Measurements from ENCODE around the gene CFAP46.
"Not testable (repeated sequence)": the region's sequence is repeated elsewhere in the genome, so short reads cannot be mapped to it uniquely, and the experiment has no call there.

The CFAP46 gene

DNA sequence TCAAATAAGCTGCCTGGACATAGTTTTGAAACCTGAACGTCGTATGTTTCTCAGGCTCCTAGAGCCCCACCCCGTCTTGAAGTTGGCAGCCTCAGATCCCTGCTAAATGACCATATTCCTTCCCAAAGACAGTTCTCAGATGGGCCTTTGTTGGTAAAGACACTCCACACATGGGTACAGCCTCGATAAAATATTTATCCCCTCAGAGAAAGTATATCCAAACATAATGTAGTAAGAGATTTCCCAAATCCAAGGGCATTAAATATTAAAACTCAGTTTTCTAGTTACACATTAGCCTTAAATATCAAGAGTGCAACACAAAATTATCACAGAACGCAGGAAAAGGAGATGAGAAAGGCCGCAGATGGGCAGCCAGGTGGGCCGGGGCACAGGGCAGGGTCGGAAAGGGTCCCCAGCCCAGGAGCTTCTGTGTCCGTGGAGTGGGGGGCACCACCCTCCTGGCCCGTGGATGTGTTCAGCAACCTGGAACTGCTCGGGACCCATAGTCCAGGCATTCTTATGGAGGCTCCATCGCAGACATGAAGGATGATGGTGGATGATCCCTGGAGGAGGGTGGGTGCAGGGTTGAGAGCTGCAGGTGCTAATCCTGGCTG lies 1.5 kb upstream of the CFAP46 start:
- no peak for FAIRE-seq

DNA sequence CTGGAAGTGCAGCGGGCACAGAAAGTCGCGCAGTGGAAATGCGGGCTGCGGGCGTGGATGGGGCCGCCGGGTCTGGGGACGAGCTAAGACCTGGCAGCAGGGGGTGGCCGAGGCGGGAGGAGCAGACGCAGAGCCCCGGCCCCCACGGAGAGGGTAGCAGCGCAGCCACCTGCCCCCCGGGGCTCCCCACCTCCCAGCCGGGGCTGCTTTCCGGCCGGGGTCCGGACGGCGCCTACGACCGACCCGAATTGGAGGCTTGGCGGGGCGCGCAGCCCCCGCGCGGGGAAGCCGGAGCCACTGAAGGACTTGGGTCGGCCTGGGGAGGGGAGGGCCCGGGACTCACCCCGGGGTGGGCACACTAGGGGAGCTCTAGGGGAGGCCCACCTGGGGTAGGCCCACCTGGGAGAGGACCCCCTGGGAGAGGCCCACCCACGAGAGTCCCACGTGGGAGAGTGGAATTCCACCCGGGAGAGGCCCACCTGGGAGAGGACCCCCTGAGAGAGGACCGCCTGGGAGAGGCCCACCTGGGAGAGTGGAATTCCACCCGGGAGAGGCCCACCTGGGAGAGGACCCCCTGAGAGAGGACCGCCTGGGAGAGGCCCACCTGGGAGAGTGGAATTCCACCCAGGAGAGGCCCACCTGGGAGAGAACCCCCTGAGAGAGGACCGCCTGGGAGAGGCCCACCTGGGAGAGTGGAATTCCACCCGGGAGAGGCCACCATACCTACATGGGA lies 854 bp upstream of the CFAP46 start:
- no peak for FAIRE-seq

DNA sequence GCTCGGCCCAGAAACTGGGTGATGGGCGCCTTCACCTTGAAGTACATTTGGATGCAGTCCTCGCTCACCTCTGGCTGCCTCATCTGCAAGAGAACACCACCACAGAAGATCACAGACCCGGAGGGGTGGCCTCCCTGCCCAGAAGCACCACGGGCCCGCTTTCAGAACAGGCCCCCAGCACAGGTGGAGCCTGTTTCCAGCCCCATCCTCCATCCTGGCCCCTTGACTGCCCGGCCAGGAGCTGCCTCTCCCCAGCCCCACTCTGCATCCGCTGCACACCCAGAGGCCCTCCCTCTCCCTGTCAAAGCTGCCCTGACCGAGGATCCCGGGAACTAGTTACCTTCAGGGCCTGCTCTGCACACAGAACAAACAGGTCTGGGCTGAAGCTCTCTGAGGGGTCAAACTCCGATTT lies 724 bp downstream of the CFAP46 start:
- FAIRE-seq = no peak

DNA sequence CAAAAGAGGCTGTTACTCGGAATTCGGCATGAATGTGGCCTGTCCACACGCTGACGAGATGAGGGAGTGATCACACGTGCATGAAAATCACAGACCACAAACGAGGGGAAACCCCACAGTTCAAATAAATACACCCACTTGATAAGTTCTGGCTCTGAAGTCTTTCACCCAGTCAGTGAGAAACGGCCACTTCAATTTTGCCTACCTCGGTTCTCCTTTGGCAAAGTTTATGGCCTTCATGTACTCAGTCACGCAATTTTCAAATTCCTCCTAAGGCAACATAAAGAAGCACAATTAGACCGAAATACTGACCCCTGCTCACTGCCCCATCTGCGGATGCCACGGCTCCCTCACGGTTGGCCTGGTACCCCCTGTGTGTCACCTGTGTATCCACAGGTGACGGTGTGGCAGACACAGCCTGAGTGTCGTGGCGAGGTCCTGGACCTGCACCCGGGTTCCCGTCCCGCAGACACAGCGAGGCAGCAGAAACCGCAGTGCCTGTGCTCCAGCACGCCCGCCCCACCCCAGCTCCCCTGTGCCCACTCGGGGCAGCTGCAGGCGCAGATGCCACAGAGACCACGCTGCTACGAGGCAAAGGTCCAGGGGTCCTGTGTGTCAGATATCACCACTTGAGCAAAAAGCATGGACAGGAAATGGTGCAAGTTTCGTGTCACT lies 1.4 kb downstream of the CFAP46 start:
- no peak for FAIRE-seq

DNA sequence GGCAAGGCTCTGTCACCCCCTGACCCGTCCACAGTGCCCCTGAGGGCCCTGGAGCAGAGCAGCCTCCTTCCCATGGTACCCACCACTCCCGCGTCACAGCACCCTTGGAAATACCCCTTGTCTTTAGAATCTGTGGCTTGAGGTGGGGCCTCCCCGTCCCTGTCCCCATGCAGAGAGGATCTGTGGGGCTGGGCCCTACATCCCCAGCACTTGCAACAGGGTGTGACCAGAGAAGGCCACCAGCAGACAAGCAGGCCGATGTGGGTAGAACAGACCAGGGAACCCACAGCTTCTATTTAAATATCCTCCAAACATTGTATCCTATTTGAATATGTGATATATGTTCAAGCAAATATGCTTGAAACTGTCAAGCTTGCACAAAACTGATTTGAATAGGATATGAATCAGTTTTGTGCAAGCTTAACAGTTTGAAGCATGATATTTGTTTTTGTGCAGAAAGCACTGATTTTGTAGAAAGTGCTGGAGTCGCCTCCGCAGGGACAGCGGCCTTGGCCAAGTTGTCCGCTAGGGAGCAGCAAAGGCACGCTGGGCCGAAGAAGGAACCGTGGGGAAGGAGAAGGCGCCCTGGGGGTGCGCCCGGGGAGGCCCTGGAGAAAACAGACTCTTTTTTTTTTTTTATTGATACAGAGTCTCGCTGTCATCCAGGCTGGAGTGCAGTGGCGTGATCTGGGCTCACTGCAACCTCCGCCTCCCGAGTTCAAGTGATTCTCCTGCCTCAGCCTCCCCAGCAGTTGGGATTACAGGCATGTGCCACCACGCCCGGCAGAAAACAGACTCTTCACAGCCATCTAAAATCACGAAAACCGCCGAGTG lies 2.2 kb downstream of the CFAP46 start:
- FAIRE-seq = no peak

DNA sequence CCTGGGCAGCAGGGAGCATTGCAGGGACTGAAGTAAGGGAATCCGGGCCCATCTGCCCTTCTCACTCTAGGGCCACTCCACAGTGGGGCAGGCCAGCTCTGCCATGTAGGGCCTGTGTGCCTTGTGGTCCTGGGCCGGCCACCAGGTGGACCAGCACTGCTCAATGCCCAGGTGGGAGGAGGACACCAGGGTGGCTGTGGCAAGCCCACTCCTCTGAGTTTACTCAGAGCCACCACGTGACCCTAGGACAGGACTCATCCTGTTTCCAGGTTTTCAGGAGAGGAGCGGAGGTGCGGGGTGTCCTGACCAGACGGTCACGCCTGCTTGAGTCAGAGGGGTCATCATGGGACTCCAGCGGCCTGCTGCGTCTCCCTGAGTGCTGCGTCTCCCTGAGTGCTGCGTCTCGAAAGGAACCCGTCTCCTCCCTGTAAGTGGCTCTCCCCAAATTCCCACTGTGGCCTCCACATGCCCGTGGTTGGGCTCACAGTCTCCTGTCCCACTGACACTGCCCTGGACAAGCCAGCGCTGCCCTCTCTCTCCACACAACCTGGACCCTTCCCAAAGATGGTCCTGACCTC lies 2.9 kb downstream of the CFAP46 start:
- FAIRE-seq = no peak

DNA sequence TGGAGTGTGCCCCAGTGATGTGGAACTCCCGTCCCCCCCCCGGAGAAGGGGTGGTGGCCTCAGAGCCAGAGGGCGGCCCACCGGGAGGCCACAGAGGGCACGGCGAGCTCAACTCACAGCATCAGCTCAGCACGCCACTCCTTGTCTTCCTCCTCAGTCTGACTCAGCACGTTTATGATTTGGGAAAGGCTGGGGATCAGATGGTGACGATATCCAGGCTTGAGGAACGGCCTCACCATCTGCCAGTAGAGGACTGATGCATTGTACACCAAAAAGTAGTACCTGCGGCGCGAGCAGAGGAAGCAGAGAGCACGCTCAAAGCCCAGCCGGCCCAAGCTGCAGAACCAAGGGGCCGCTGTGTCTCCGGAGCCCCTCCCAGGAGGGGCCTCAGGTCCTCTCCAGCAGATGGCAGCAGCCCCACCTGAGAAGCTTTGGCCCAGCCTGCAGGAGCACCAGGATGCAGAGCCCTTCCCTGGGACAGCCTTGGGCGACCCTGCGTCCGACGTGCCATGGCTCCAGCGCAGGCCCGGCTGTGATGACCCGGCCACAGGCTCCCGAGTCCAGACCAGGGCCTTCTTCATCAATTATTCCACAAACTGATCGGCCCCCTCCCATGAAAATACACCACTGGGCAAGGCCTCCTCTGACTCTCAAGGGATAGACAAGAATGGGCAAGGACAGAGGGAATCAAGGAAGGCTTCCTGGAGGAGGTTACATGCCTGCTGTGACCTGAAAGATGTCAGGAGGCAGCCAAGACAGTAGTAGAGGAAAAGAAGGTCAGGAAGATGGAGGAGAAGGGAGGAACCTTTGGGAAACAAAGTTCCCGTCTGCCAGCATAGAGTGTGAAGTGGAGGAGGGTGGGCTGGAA lies 3.7 kb downstream of the CFAP46 start:
- no peak for FAIRE-seq

DNA sequence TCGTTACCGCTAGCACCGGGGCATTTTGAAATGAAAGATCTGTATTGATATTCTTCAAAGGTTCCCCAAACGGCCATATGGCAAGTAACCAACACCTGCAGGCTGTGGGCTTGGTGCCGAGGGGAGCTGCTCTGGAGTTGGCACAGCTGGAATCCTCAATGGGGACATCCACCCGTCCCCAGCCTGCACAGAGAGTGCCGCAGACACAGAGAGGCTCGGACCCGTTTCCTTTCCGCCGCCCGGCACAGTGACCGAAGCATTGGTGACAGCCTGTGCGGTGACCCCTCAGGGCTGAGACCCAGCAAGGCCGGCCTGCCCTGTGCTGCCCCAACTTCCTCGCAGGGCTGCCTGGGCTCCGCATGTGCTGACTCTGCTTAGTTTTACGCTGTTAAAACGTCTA lies 4.5 kb downstream of the CFAP46 start:
- no peak for FAIRE-seq

DNA sequence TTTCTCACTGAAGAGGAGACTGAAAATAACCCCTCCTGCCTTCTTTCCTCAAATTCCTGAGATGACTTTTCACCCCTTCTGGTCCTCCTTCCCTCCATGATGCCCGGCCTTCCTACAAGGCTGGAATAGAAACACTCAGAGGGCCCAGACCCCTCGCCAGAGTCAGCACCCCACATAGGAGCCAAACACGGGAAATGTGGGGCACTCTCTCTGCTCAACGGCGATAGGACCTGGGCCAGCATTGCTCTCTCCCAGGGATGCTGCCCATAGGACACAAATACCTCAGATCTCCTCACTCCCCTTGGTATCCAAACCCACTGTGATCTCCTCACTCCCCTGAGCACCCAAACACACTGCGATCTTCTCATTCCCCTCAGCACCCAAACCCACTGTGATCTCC lies 7.4 kb downstream of the CFAP46 start:
- FAIRE-seq = no peak

DNA sequence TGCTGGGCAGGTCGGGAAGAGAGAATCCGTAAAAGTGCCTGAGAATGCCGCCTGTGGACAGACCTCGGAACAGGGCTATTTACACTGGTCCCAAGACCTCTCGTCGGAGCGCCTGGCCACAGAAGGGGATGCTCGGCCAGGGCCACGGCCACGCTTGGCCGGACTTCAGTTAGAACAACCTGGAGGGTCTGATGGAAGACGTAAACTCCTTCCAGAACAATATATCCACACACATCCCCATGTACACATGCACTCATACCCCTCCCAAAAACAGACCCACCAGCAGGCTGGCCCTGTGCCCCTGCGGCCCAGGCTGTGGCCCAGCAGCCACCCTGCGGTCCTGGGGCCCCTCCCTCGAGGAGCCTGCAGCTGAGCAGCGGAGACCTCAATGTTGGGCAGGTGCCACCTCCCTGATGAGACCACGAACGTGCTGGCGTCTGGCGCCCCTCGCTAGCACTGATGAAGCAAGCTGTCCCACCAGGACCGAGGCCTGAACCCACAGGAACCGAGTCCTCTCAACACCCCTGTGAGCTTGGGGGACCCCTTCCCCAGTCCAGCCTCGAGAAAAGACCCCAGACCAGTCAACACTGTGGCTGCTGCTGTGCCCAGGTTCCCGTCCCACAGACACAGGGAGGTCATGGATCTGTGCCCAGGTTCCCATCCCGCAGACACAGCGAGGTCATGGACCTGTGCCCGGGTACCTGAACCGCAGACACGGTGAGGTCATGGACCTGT lies 8.9 kb downstream of the CFAP46 start:
- no peak for FAIRE-seq

DNA sequence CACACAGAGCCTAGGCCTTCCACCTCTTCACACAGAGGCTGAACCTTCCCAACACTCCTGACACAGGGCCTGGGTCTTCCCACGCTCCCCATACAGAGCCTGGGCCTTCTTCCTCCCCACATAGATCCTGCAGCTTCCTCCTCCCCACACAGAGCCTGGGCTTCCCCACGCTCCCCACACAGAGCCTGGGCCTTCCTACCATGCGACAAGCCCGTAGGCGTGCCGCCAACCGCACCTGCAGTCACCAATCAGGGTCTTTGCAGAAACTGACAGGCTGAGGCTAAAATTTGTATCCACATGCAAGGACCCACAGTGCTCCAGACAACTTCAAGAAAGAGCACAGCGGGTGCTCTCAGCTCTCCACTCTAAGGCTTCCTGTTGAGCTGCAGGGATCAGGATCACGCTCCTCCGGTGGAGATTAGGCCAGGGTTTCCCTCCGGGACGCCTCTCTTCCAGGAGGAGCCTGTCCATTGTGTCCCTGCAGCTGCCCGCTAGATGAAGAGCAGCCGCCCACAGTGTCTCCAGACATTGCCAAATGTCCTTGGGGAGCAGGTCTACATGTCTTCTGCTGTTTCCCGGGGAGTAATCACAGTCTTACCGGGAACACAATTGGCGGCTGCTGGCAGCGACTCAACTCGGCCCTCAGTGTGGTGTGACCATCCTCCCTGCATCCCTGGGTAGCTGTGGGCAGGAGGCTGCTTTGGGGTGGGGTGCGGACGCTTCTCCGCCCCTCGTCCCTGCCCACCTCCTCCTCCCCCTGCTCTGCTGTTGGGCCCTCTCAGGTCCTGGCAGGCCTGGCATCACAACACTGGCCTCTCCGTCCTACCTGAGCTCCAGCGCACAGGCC lies 9.7 kb downstream of the CFAP46 start:
- no peak for FAIRE-seq

DNA sequence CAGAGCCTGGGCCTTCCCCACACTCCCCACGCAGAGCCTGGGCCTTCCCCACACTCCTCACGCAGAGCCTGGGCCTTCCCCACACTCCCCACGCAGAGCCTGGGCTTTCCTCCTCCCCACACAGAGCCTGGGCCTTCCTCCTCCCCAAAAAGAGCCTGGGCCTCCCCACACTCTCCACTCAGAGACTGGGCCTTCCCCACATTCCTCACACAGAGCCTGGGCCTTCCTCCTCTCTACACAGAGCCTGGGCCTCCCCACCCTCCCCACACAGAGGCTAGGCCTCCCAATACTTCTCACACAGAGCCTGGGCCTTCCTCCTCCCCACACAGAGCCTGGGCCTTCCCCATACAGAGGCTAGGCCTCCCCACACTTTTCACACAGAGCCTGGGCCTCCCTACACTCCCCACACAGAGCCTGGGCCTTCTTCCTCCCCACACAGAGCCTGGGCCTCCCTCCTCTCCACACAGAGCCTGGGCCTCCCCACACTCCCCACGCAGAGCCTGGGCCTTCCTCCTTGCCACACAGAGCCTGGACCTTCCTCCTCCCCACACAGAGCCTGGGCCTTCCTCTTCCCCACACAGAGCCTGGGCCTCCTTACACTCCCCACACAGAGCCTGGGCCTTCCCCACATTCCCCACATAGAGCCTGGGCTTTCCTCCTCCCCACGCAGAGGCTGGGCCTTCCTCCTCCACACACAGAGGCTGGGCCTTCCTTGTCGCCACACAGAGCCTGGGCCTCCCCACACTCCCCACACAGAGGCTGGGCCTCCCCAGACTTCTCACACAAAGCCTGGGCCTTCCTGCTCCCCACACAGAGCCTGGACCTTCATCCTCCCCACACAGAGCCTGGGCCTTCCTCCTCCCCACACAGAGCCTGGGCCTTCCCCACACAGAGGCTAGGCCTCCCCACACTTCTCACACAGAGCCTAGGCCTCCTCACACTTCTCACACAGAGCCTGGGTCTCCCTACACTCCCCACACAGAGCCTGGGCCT lies 10.8 kb downstream of the CFAP46 start:
- not testable (repeated sequence) for FAIRE-seq

DNA sequence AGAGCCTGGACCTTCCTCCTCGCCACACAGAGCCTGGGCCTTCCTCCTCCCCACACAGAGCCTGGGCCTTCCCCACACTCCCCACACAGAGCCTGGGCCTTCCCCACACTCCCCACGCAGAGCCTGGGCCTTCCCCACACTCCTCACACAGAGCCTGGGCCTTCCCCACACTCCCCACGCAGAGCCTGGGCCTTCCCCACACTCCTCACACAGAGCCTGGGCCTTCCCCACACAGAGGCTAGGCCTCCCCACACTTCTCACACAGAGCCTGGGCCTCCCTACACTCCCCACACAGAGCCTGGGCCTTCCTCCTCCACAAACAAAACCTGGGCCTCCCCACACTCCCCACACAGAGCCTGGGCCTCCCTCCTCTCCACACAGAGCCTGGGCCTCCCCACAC lies 11.7 kb downstream of the CFAP46 start:
- FAIRE-seq = not testable (repeated sequence)

DNA sequence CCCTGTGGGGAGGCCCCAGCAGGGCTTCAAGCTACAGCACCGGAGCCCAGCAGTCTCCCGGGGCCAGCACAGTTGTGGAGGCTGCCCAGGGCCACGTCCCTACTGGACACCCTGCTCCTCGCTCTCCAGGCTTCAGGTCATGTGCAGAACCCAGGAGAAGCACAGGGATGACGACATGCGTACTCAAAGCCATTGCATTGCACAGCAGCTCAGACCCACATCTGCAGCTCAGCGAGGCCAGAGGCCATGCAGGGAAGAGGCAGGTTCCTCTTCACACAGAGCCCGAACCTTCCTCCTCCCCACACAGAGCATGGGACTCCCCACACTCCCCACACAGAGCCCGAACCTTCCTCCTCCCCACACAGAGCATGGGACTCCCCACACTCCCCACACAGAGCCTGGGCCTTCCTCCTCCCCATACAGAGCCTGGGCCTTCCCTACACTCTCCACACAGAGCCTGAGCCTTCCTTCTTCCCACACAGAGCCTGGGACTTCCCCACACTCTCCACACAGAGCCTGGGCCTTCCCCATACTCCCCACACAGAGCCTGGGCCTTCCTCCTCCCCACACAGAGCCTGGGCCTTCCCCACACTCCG lies 12.3 kb downstream of the CFAP46 start:
- no peak for FAIRE-seq

DNA sequence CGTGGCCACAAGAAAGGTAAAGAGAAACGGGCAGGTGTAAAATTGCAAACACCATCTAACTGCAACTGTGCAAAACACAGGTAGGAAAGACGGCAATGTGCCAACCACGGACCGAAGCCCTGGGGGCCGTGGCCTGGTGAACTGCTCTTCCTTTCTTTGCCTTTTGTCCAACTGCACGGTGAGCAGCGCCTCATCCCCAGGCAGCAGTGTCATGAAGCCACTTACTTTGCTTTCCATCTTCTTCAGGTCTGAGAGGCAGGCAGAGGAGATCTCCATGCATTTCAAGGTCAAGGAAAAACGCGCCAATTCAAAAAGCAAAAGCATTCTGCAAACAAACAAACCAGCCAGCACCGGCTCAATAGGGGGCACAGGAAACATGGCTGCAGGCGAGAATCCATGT lies 12.9 kb downstream of the CFAP46 start:
- FAIRE-seq = no peak

DNA sequence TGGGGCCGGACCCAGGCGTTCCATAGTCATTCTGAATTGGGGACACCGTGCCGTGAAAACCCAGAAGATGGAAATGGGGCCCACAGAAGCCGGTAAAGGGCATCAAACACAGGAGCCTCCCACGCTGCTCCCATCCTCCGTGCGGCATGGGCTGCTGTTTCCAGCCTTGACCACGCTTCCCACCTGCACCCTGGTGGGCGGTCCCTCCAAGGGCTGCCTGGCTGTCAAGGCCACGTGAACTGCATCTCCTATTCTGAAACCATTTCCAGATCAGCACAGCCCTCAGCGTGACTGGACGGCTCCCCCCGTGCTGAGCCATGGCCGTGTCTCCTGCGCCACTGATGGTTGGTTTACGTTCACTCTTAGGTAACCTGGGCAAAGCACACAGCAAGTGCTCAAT lies 14.1 kb downstream of the CFAP46 start:
- FAIRE-seq = no peak

DNA sequence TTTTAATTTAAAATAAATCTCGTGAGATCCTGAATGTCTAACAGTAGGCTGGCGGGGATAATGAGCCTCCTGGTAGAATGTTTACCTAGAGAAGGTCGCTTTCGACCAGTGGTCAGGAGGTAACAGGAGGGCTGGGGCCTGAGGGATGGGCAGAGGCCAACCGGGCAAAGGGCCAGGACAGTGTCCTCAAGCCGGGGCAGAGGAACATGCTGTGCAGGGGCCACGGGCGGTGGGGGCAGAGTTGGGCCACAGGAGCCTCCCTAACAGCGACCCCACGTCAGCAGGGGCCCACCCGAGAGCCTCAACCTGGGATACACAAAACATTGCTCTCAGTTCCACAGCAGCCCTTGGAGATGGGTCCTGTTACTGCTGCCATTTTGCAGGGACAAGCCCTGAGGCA lies 14.5 kb downstream of the CFAP46 start:
- no peak for FAIRE-seq

Data from TTC549 (cell line).